Aorta (tissue), 5 donors: ENCODE results near the gene MCTP1. TPM values are rescaled to one million over a fixed set of nuclear protein-coding genes. Genes with fewer than 3 reads are reported as not detected.

Source experiments
- ATAC-seq: fragments of 200-7000 bp; cut with Tn5 transposase; one replicate; pipeline ENCODE4 v1.9.1; 2022; ENCODE audit warnings: moderate library complexity; ENCODE audit not compliant: low FRiP score
- DNase-seq, 2 donors: peaks; one replicate each; pipeline ENCODE4 v3.0.0-alpha.2; 2020
- H3K27ac ChIP-seq, 2 donors: one replicate each; pipeline ENCODE4 v1.5.1; 2013; ENCODE audit warnings: low read length in 2 of 2, mild to moderate bottlenecking in 2 of 2, moderate library complexity in 2 of 2, control low read depth in 1 of 2, inconsistent platforms in 1 of 2, low read depth in 1 of 2
- H3K27me3 ChIP-seq, 2 donors: one replicate each; pipeline ENCODE4 v1.6.1; 2013; ENCODE audit warnings: control low read depth in 1 of 2, low read length in 1 of 2, mild to moderate bottlenecking in 1 of 2, moderate library complexity in 1 of 2; ENCODE audit not compliant: insufficient read depth in 2 of 2, control insufficient read depth in 1 of 2
- H3K36me3 ChIP-seq, 2 donors: one replicate each; pipeline ENCODE4 v1.6.1; 2013; ENCODE audit warnings: control low read depth in 1 of 2, low read length in 1 of 2, mild to moderate bottlenecking in 1 of 2; ENCODE audit not compliant: insufficient read depth in 2 of 2, control insufficient read depth in 1 of 2
- H3K4me1 ChIP-seq, 2 donors: one replicate each; pipeline ENCODE4 v1.6.1; 2013; ENCODE audit warnings: low read length in 2 of 2, control low read depth in 1 of 2, mild to moderate bottlenecking in 1 of 2, moderate library complexity in 1 of 2; ENCODE audit not compliant: insufficient read depth in 2 of 2, control insufficient read depth in 1 of 2
- H3K4me3 ChIP-seq, 2 donors: one replicate each; pipeline ENCODE4 v1.5.1; 2013; ENCODE audit warnings: low read length in 2 of 2, control low read depth in 1 of 2, mild to moderate bottlenecking in 1 of 2
- H3K9me3 ChIP-seq: one replicate; pipeline ENCODE4 v1.6.1; 2013; ENCODE audit warnings: mild to moderate bottlenecking, low read length; ENCODE audit not compliant: control insufficient read depth
- WGBS, 2 donors: extraction: QIAGEN DNeasy Blood & Tissue Kit; methylation state at CpG; one replicate each; pipeline ENCODE4 v1.1.7; 2013; 5-methylcytosine and 5-hydroxymethylcytosine counted together
- intact Hi-C, 2 donors: fragments of 100-400 bp; cut with DNase I; formaldehyde crosslinking; loops; one replicate each; pipeline versions ENCODE4 v1.14.2 to v1.15.0; 2022
- polyA plus RNA-seq, 2 donors: library from polyadenylated mRNA; stranded (reverse); fragments of 200-250 nt; gene quantifications; one replicate each; pipeline ENCODE4 v1.2.3, GENCODE V29; 2013
- total RNA-seq, 2 donors: library from RNA; stranded (reverse); fragmentation: NEBNext Ultra II Directional; extraction: Animal tissue kit (Norgen Biotek cat#: 25700); gene quantifications; one replicate each; pipeline ENCODE4 v1.2.1, GENCODE V29; 2021
- donor health status: healthy with polysubstance abuse.
- donor health status: Bipolar disorder and iron deficiency.
- donor health status: DM: no; HTN: no; CAD: no.
- donor health status: DM: no; HTN: no; CAD: no.
- donor health status: DM: yes; HTN: yes; CAD: no.

MCTP1 gene
- total and polyA plus RNA-seq, 4 donors = 0.43 to 103 (median 17.2) TPM

DNA sequence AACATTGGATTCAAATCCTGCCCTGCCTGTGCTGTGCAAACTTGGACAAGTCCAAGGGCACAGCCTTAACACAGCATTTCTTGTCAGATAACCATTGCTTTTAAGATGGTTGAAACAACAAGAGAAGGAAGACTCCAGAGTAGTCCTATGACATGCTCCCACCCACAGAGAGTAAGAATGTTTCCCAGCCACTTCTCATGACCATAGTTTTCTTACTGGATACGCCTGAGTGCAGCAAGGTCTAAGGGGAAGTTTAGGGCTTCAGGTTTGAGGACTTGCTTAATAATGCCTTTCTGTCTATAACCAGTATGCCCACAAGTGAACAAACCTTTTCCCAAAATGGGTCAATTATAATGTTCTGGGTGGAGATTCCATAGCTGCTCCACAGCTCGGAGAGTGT lies 540.0 kb downstream of the MCTP1 start:
- H3K4me3 ChIP-seq = no peak overlapping the region
- DNase-seq (no peak), ATAC-seq (no peak)
- no peaks in the 10 kb centered on the region for H3K27me3 ChIP-seq
- no peak overlapping the region for H3K27ac ChIP-seq
- no peaks in the 10 kb centered on the region for H3K4me1 ChIP-seq
- H3K36me3 ChIP-seq = no peaks in the 10 kb centered on the region
- intact Hi-C loops = no loop called here
- 86 to 92% methylated on average over 2 of the region's 2 CpGs for WGBS, 2 donors
- H3K9me3 ChIP-seq = no peaks in the 10 kb centered on the region

DNA sequence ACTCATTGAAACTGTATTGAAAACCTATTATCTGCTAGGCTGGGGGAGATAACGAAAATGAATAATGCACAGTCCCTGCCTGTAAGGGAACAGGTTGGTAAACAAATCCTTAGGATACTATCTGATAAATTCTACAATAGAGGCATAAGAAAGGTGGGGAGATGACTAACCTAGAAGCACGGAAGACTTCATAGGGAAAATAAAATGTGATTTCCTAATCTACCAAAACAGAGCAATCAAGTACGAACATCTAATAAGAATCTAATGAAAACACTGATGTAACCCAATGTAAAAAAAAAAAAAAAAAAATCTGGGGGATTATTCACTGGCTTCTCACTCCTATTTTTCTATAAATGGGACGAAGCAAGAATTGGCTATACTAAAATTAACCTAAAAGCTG lies 542.0 kb downstream of the MCTP1 start:
- Histone ChIP-seq H3K4me3 (no peak overlapping the region), H3K4me1 (no peaks in the 10 kb centered on the region), H3K27me3 (no peaks in the 10 kb centered on the region), H3K27ac (no peak overlapping the region), H3K9me3 (no peaks in the 10 kb centered on the region), H3K36me3 (no peaks in the 10 kb centered on the region)
- intact Hi-C loops = no loop called here
- 80 to 83% methylated on average over 4 of the region's 4 CpGs for WGBS, 2 donors
- ATAC-seq (no peak), DNase-seq (no peak)

DNA sequence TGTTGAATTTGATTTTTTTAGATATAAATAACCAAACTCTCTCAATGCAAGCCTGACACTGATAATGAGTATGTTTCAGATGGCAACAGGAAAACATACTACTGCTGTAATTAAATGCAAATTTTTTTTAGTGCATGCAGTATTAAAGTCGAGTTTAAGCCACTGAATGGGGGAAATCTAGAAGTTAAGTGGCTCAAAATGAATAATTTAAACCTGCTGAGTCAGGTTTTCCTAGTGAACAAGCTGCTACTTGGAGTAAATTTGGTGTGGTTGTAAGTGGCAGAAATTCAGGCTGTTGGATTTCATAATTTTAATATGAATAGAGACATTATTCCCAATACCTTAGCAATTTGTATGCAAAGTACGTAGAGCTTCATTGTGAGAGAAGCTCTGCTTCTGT lies 544.6 kb downstream of the MCTP1 start:
- no peaks in the 10 kb centered on the region for H3K36me3 ChIP-seq
- DNase-seq = no peak
- no peaks in the 10 kb centered on the region for H3K4me1 ChIP-seq
- H3K9me3 ChIP-seq = no peaks in the 10 kb centered on the region
- no peak for ATAC-seq
- H3K27me3 ChIP-seq = no peaks in the 10 kb centered on the region
- 58 to 60% methylated on average over 2 of the region's 2 CpGs for WGBS, 2 donors
- intact Hi-C loops = no loop called here
- H3K27ac ChIP-seq = no peak overlapping the region
- H3K4me3 ChIP-seq = no peak overlapping the region

DNA sequence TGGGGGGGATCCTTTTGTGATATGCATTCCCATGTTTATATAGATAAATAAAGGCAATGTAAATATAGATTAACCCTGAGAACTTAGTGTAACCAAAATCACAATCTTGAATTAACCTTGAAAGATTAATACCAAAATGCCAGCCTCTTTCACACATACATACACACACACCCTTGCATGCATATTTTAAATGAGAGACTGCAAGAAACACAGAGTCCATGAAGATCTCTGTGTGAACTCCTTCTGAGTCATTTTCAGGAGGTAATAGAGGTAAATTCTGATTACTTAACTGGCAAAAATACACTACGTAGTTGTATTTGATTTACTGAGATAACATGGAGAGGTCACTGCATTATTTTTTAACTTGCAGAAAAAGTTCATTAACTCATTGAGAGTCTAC lies 548.4 kb downstream of the MCTP1 start:
- H3K9me3 ChIP-seq = no peaks in the 10 kb centered on the region
- DNase-seq (no peak), ATAC-seq (no peak)
- WGBS, 2 donors = 70 to 82% methylated on average over 1 of the region's 1 CpG
- no peaks in the 10 kb centered on the region for H3K27me3 ChIP-seq
- H3K27ac ChIP-seq = no peak overlapping the region
- no peaks in the 10 kb centered on the region for H3K36me3 ChIP-seq
- no peak overlapping the region for H3K4me3 ChIP-seq
- H3K4me1 ChIP-seq = no peaks in the 10 kb centered on the region
- intact Hi-C loops = loop anchor here in 1 of 2 donors (5.0 kb wide), 1 partner anchor 209 kb away; no protein-coding TSS in a partner anchor

DNA sequence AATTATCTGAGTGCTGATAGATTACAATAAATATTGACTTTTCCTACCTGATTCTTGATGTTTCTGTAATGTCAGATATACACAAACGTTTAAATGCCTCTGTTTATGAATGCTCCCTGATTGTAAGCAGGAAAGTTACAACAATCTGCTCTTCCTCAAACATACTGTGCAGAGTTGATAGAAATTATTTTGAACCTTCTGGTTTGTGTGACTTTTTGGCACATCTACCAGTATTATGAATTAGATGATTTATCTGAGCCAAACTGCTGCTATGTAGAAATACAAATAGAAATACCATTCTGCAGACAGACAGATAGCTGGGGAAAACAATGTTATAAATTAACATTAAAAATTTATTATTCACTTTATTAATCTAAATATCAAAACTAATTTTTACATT lies 553.4 kb downstream of the MCTP1 start:
- no peaks in the 10 kb centered on the region for H3K27me3 ChIP-seq
- H3K27ac ChIP-seq = no peak overlapping the region
- no peak overlapping the region for H3K4me3 ChIP-seq
- intact Hi-C loops = no loop called here
- H3K9me3 ChIP-seq = no peaks in the 10 kb centered on the region
- DNase-seq (no peak), ATAC-seq (no peak)
- H3K36me3 ChIP-seq = no peaks in the 10 kb centered on the region
- 40 to 45% methylated on average over 1 of the region's 1 CpG for WGBS, 2 donors
- H3K4me1 ChIP-seq = no peaks in the 10 kb centered on the region

DNA sequence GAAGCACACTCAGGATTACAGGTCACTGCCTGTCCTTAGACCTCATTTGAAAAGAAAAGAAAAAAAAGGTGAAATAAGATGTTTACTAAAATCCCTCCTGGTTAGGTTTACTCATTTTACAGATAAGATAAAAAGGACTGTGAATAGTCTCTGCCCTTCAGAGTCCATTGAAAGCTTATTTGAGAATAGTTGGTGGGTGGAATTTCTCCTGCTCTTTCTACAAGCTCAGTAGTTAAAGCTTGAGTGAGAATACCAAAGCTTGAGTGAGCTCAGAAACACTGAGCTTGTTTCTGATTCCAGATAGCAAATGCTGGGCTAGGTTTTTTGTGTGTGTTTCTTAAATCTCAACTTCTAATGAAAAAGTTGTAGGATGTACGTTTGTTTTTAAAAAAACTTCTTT lies 559.8 kb downstream of the MCTP1 start:
- H3K4me1 ChIP-seq = no peaks in the 10 kb centered on the region
- H3K4me3 ChIP-seq = no peak overlapping the region
- no peaks in the 10 kb centered on the region for H3K27me3 ChIP-seq
- H3K9me3 ChIP-seq = no peaks in the 10 kb centered on the region
- H3K27ac ChIP-seq = no peak overlapping the region
- no peaks in the 10 kb centered on the region for H3K36me3 ChIP-seq
- intact Hi-C loops = no loop called here
- DNase-seq = no peak
- no peak for ATAC-seq
- 64 to 67% methylated on average over 1 of the region's 1 CpG for WGBS, 2 donors

DNA sequence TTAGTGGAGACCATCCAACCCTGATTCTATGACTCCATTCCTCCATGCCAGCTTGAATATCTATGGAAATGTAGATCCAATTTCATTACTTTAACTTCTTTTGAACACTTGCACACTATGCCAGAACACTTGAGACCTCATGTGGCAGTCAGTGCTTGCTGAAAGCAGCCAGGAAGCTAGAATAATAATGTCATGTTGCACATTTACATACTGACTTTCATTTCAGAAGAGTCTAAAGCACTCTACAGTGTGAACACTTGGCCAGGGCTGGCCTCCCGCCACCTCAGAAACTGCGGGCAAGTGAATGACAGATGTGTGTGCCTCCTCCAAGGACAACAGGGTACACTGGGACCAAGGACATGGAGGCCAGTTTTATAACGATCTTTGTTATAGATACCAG lies 569.1 kb downstream of the MCTP1 start:
- intact Hi-C loops = no loop called here

DNA sequence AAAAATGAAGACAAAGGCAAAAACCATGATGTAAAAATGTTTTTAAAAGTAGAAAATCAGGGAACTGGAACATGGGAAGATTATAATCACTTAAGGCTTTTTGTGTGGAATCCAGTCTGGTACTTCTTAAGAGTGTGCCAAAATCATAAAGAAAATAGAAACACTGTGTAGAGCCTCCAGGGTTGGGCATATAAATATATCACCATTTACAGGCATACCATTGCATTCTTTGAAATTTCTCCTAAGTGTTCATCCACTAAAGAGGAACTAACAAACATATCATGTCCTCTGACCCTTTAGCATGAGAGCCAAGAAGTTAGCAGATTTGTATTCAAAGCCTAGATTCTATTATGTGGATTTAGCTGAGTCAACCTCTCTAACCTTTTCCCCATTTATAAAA lies 573.1 kb downstream of the MCTP1 start:
- ATAC-seq (no peak), DNase-seq (no peak)
- no peak overlapping the region for H3K27ac ChIP-seq
- peaks cover 0 to 2% of the 10 kb centered on the region in 2 donors for H3K36me3 ChIP-seq
- no peaks in the 10 kb centered on the region for H3K27me3 ChIP-seq
- intact Hi-C loops = no loop called here
- no peak overlapping the region for H3K4me3 ChIP-seq
- H3K4me1 ChIP-seq = no peaks in the 10 kb centered on the region
- H3K9me3 ChIP-seq = no peaks in the 10 kb centered on the region

More for the DNA sequence above, 569.1 kb downstream of the MCTP1 start:
- ATAC-seq = no peak
- Histone ChIP-seq H3K27ac (no peak overlapping the region), H3K36me3 (peaks cover 0 to 2% of the 10 kb centered on the region in 2 donors), H3K9me3 (no peaks in the 10 kb centered on the region), H3K4me1 (no peaks in the 10 kb centered on the region), H3K4me3 (no peak overlapping the region), H3K27me3 (no peaks in the 10 kb centered on the region)
- WGBS, 2 donors = 53 to 57% methylated on average over 3 of the region's 3 CpGs
- no peak for DNase-seq

DNA sequence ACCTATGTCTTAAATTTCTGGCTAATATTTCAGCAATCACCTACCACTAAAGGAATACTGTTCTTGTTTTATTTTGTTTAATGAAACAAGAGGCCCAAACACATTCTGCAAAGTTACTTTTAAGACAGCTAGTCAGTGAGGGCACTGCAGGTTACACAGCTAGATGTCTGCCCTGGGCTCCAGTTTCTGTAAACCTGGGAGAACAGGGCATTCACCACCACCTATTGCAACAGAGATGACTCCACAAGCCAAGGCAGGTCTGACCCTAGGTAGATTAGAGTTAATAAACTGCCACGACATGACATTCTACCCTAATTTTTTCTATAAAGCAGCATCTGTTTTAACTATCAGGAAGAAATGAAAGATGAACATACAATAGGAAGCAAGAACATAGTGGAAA lies 575.6 kb downstream of the MCTP1 start:
- ATAC-seq (no peak), DNase-seq (no peak)
- Histone ChIP-seq H3K27me3 (no peaks in the 10 kb centered on the region), H3K36me3 (peaks cover 0 to 2% of the 10 kb centered on the region in 2 donors), H3K4me1 (no peaks in the 10 kb centered on the region), H3K9me3 (no peaks in the 10 kb centered on the region), H3K27ac (no peak overlapping the region), H3K4me3 (no peak overlapping the region)
- WGBS, 2 donors = 99 to 100% methylated on average over 1 of the region's 1 CpG
- intact Hi-C loops = no loop called here
